AG04450 (cell line): ENCODE data around the gene CRADD. TPM values are rescaled to one million over a fixed set of nuclear protein-coding genes. Genes with fewer than 3 reads are reported as not detected.

ENCODE experiments used
- CTCF ChIA-PET: fragments of 300-600, 350-600 bp; formaldehyde crosslinking; extraction: SDS; loops from one replicate; lab custom pipeline; 2022; ENCODE audit warnings: antibody characterized with exemption, inconsistent platforms; lab: Charles Lee
- POLR2A ChIA-PET: fragments of 350-600 bp; formaldehyde crosslinking; extraction: SDS; loops from one replicate; lab custom pipeline; 2021; ENCODE audit warnings: antibody characterized with exemption, inconsistent platforms; lab: Yijun Ruan, JAX
- DNase-seq: peaks from one replicate; pipeline ENCODE4 v3.0.0-alpha.2; 2011; ENCODE audit warnings: low read depth, low spot score
- H3K27ac ChIP-seq: one replicate; pipeline ENCODE4 v1.5.1; 2012; ENCODE audit warnings: low read depth, low read length, control low read depth
- H3K27me3 ChIP-seq: one replicate; pipeline ENCODE4 v1.6.0; 2012; ENCODE audit warnings: low read length; ENCODE audit not compliant: control insufficient read depth, insufficient read depth
- H3K4me3 ChIP-seq: 2 replicates; pipeline ENCODE4 v1.5.1; 2011; ENCODE audit warnings: mild to moderate bottlenecking, low read depth, low read length, control low read depth
- H3K9me3 ChIP-seq: 2 replicates; pipeline ENCODE4 v1.5.1; 2012; ENCODE audit warnings: low read length; ENCODE audit not compliant: control insufficient read depth, insufficient read depth
- CTCF ChIP-seq: IDR thresholded peaks from 2 replicates; pipeline ENCODE4 v1.5.1; 2011; ENCODE audit warnings: low read depth, low read length, control low read depth, inconsistent platforms
- polyA plus RNA-seq: library from polyadenylated mRNA; depleted of rRNA; stranded (reverse); fragments of >200 nt; gene quantifications from 2 replicates; pipeline ENCODE4 v1.2.3, GENCODE V29; 2011

CRADD gene
- polyA plus RNA-seq, 1 experiment: 8.8 TPM

- ChIA-PET CTCF (interaction anchor here (0.7 to 1.4 kb wide), 2 partner anchors 220 to 312 kb away, joined by 3 read pairs; no protein-coding TSS in a partner anchor), POLR2A (no interaction called here)
- Histone ChIP-seq H3K4me3 (no peak overlapping the region), H3K9me3 (no peaks in the 10 kb centered on the region), H3K27me3 (no peaks in the 10 kb centered on the region), H3K27ac (no peak overlapping the region)
- no peak for TF ChIP-seq CTCF
- DNase-seq: no peak
Observed at GRCh38 chr12:93788853-93789252, 111.7 kb downstream of the CRADD start.

- H3K27me3 ChIP-seq: no peaks in the 10 kb centered on the region
- TF ChIP-seq CTCF: no peak
- CTCF ChIA-PET: no interaction called here
- no peak overlapping the region for H3K4me3 ChIP-seq
- POLR2A ChIA-PET: no interaction called here
- DNase-seq: no peak
- H3K9me3 ChIP-seq: no peaks in the 10 kb centered on the region
- H3K27ac ChIP-seq: no peak overlapping the region
Observed at GRCh38 chr12:93789767-93790166, 112.6 kb downstream of the CRADD start.

- TF ChIP-seq CTCF: no peak
- Histone ChIP-seq H3K27me3 (no peaks in the 10 kb centered on the region), H3K27ac (peak overlapping the region; percentile 53), H3K4me3 (no peak overlapping the region), H3K9me3 (no peaks in the 10 kb centered on the region)
- ChIA-PET POLR2A (no interaction called here), CTCF (no interaction called here)
- DNase-seq: no peak
Observed at GRCh38 chr12:93790472-93791152, 113.4 kb downstream of the CRADD start.

- Histone ChIP-seq H3K9me3 (no peaks in the 10 kb centered on the region), H3K27me3 (no peaks in the 10 kb centered on the region), H3K27ac (no peak overlapping the region), H3K4me3 (no peak overlapping the region)
- DNase-seq: no peak
- no peak for TF ChIP-seq CTCF
- ChIA-PET CTCF (interaction anchor here (1.2 to 2.8 kb wide), 4 partner anchors 9 to 309 kb away, joined by 3 to 12 read pairs (median 6); no protein-coding TSS in a partner anchor), POLR2A (no interaction called here)
Observed at GRCh38 chr12:93793007-93793406, 115.8 kb downstream of the CRADD start.

- no peak overlapping the region for H3K27ac ChIP-seq
- CTCF ChIA-PET: interaction anchor here (1.0 to 2.8 kb wide), 4 partner anchors 9 to 308 kb away, joined by 3 to 12 read pairs (median 5); no protein-coding TSS in a partner anchor
- no peaks in the 10 kb centered on the region for H3K27me3 ChIP-seq
- no peak overlapping the region for H3K4me3 ChIP-seq
- TF ChIP-seq CTCF: no peak
- no peaks in the 10 kb centered on the region for H3K9me3 ChIP-seq
- POLR2A ChIA-PET: interaction anchor here (0.9 kb wide), 1 partner anchor 9 kb away, joined by 4 read pairs; no protein-coding TSS in a partner anchor
- peak; percentile 66 for DNase-seq
Observed at GRCh38 chr12:93793983-93794382, 116.8 kb downstream of the CRADD start.
